GM23338 (cell line): ENCODE measurements around the gene SLC2A11.

Source experiments
- CREB1 ChIP-seq: fragments of 250-450 bp; sonication (Bioruptor Pico); IDR thresholded peaks from 2 replicates; pipeline ENCODE4 v1.5.0; 2020; ENCODE audit warnings: low read depth, mild to moderate bottlenecking, moderate library complexity
- CTCF ChIP-seq, 2 experiments: fragments of 200-600 bp in 1 of 2; sonication (generic) in 1 of 2; conservative IDR thresholded peaks; 2 replicates each; pipeline versions ENCODE4 v1.5.1 to v1.6.1; 2016 to 2017; ENCODE audit warnings: antibody characterized with exemption in 2 of 2, low read depth in 2 of 2, mild to moderate bottlenecking in 2 of 2, moderate library complexity in 1 of 2
- ETS1 ChIP-seq: IDR thresholded peaks from 2 replicates; pipeline ENCODE4 v1.6.1; 2016; ENCODE audit warnings: antibody characterized with exemption
- EZH2 ChIP-seq: fragments of 200-600 bp; sonication (generic); IDR thresholded peaks from one replicate; pipeline ENCODE4 v1.8.0; 2017; ENCODE audit warnings: antibody characterized with exemption, mild to moderate bottlenecking, low read depth; ENCODE audit not compliant: unreplicated experiment
- EZH2phosphoT487 ChIP-seq: fragments of 200-600 bp; sonication (generic); IDR thresholded peaks from one replicate; pipeline ENCODE4 v1.8.1; 2018; ENCODE audit warnings: antibody characterized with exemption; ENCODE audit not compliant: unreplicated experiment
- JUNB ChIP-seq: IDR thresholded peaks from one replicate; pipeline ENCODE4 v1.6.1; 2016; ENCODE audit warnings: antibody characterized with exemption; ENCODE audit not compliant: unreplicated experiment
- NANOG ChIP-seq: IDR thresholded peaks from 2 replicates; pipeline ENCODE4 v1.6.1; 2016; ENCODE audit warnings: antibody characterized with exemption, borderline replicate concordance
- POLR2AphosphoS5 ChIP-seq: IDR thresholded peaks from 2 replicates; pipeline ENCODE4 v1.6.1; 2016; ENCODE audit warnings: antibody characterized with exemption, low read depth
- REST ChIP-seq: IDR thresholded peaks from one replicate; pipeline ENCODE4 v1.6.1; 2018; ENCODE audit warnings: antibody characterized with exemption; ENCODE audit not compliant: unreplicated experiment
- ZNF114 ChIP-seq: fragments of 250-450 bp; sonication (Bioruptor Pico); IDR thresholded peaks from 2 replicates; pipeline ENCODE4 v1.5.0; 2020; ENCODE audit warnings: mild to moderate bottlenecking, moderate library complexity

- no peak for TF ChIP-seq CTCF (conservative IDR thresholded peaks at IDR 0.05; ENCODE audit: low read depth in 2 of 2)
- no peak for TF ChIP-seq EZH2phosphoT487
- no peak for TF ChIP-seq POLR2AphosphoS5
- no peak for TF ChIP-seq REST
- TF ChIP-seq EZH2, result no peak
- no peak for TF ChIP-seq CREB1 (CRISPR knock-in tag)
- TF ChIP-seq ETS1, result no peak
- TF ChIP-seq ZNF114 (CRISPR knock-in tag), result no peak
- no peak for TF ChIP-seq NANOG
- no peak for TF ChIP-seq JUNB
These were observed 35.7 kb downstream of the SLC2A11 start for GRCh38 chr22:23893121-23893944.
